HTR-8/SVneo (cell line): Measurements from ENCODE around the gene MAP3K5.
"Not testable (repeated sequence)": the region's sequence is repeated elsewhere in the genome, so short reads cannot be mapped to it uniquely, and the experiment has no call there.

Source experiments
- DNase-seq: peaks from one replicate; pipeline ENCODE4 v3.0.0; 2011; ENCODE audit warnings: low spot score, mixed read lengths; ENCODE audit not compliant: insufficient read length
- FAIRE-seq: peaks from 2 replicates; lab custom pipeline; 2011; peaks lifted over from hg19 to GRCh38; lab: Jason Lieb, UNC

The MAP3K5 gene

GRCh38 chr6:136728976-136729515, 63.2 kb downstream of the MAP3K5 start:
- DNase-seq (no peak), FAIRE-seq (no peak)

- no peak for FAIRE-seq
- no peak for DNase-seq
These were observed 64.0 kb downstream of the MAP3K5 start for GRCh38 chr6:136728033-136728939.

- DNase-seq (no peak), FAIRE-seq (no peak)
These were observed 65.3 kb downstream of the MAP3K5 start for GRCh38 chr6:136726837-136727557.

GRCh38 chr6:136725124-136725523, 67.2 kb downstream of the MAP3K5 start:
- DNase-seq (no peak), FAIRE-seq (no peak)

GRCh38 chr6:136723780-136724179, 68.5 kb downstream of the MAP3K5 start:
- FAIRE-seq (no peak), DNase-seq (no peak)

- DNase-seq (no peak), FAIRE-seq (no peak)
These were observed 70.8 kb downstream of the MAP3K5 start for GRCh38 chr6:136721467-136721866.

GRCh38 chr6:136720045-136720770, 72.1 kb downstream of the MAP3K5 start:
- DNase-seq (no peak), FAIRE-seq (no peak)

- FAIRE-seq = no peak
- no peak for DNase-seq
These were observed 72.8 kb downstream of the MAP3K5 start for GRCh38 chr6:136719280-136720044.

GRCh38 chr6:136718476-136718875, 73.8 kb downstream of the MAP3K5 start:
- DNase-seq (no peak), FAIRE-seq (no peak)

GRCh38 chr6:136717716-136717990, 74.6 kb downstream of the MAP3K5 start:
- FAIRE-seq = no peak
- no peak for DNase-seq

GRCh38 chr6:136716917-136717715, 75.2 kb downstream of the MAP3K5 start:
- no peak for DNase-seq
- no peak for FAIRE-seq

- FAIRE-seq, DNase-seq: not testable (repeated sequence)
These were observed 79.6 kb downstream of the MAP3K5 start for GRCh38 chr6:136712642-136713041.

- no peak for DNase-seq
- FAIRE-seq = no peak
These were observed 80.6 kb downstream of the MAP3K5 start for GRCh38 chr6:136711644-136712043.

GRCh38 chr6:136710877-136711552, 81.3 kb downstream of the MAP3K5 start:
- DNase-seq (no peak), FAIRE-seq (no peak)

- DNase-seq = no peak
- FAIRE-seq = no peak
These were observed 82.8 kb downstream of the MAP3K5 start for GRCh38 chr6:136709429-136709828.

GRCh38 chr6:136706430-136706829, 85.8 kb downstream of the MAP3K5 start:
- FAIRE-seq (no peak), DNase-seq (no peak)

GRCh38 chr6:136703331-136703865, 88.9 kb downstream of the MAP3K5 start:
- FAIRE-seq = no peak
- DNase-seq = no peak

- no peak for DNase-seq
- FAIRE-seq = no peak
These were observed 91.2 kb downstream of the MAP3K5 start for GRCh38 chr6:136701045-136701444.
